AG04449 (cell line): ENCODE results near the gene STAC2.

ENCODE experiments used
- CTCF ChIA-PET: fragments of 350-600 bp; formaldehyde crosslinking; extraction: SDS; loops from one replicate; lab custom pipeline; 2021; ENCODE audit warnings: antibody characterized with exemption; lab: Yijun Ruan, JAX
- POLR2A ChIA-PET: fragments of 400-600, 350-600 bp; formaldehyde crosslinking; extraction: SDS; loops from one replicate; lab custom pipeline; 2020; ENCODE audit warnings: antibody characterized with exemption, inconsistent platforms; lab: Yijun Ruan, JAX
- DNase-seq: peaks from one replicate; pipeline ENCODE4 v3.0.0-alpha.2; 2010; ENCODE audit warnings: low read depth, low spot score
- H3K4me3 ChIP-seq: 2 replicates; pipeline ENCODE4 v1.5.1; 2011; ENCODE audit warnings: low read depth, mild to moderate bottlenecking, control low read depth, low read length
- CTCF ChIP-seq: IDR thresholded peaks from one replicate; pipeline ENCODE4 v1.5.1; 2011; ENCODE audit warnings: mild to moderate bottlenecking, moderate library complexity, low read length, control low read depth, inconsistent platforms; ENCODE audit not compliant: insufficient read depth; ENCODE audit errors: missing control alignments

The STAC2 gene

DNA sequence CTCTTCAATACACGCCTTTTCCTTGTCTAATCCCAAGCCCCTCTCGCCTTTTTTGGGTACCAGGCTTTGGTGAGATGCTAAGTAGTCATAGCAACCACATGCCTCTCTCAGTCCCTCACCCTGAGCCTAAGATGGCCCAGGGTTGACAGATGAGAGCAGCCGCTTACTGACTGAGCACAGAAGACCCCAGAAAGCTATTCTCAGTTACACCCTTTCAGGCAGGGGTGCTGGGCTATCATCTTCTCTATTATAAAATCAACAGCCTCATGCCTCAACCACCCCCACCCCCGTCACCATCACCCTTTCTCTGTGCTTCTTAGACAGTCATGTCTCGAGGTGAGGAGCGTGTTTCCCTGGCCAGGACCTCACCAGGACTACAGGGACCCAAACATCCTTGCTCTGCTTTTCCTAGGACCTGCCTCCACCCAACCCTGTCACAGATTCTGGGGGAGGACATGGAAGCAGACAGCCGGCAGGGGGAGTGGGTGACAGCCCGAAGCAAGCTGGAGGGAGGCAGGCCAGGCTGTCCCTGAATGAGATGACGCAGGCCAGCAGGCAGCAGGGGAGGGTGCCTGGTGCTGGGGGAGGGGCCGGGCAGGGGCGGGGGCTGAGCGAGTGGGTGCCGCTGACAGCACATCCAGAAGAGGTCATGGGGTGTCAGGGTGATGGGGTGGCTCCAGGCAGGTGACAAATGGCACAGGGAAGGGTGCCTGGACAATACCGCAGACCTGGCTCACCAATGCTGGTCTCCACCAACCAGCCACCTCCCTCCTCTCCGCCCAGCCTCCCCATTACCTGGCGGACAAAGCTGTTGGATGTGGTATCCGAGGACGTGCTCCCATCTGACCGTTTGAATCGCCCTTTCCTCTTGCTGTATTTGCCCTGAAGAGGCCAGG is 31.4 kb downstream of the STAC2 start:
- H3K4me3 ChIP-seq: peak overlapping the region; percentile 18; the same call in 1 of the 2 replicates
- POLR2A ChIA-PET: no interaction called here
- DNase-seq: no peak
- peak; percentile 73 for TF ChIP-seq CTCF
- CTCF ChIA-PET: interaction anchor here (0.6 to 9.2 kb wide), 13 partner anchors 8 to 394 kb away, joined by 3 to 76 read pairs (median 5); partner anchors contain the start of gene ARL5C

DNA sequence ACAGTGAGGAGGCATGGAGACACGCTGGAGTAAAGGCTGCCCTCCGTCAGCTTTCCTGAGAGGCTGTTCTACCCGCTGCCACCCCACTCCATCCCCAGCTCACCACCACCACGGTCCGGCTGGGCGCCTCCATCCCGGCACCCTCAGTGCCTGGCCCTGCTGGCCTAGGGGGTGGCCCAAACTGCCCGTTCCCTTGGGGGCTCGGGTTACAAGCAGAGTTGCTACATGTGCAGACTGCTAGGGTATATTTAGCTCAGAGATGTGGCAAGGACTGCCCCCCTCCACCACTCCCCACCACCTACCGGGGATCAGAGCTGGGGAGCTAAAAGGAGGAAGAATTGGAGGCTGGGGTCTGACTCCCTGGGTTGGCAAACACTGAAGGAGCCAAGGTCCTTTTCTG is 32.4 kb downstream of the STAC2 start:
- DNase-seq: no peak
- TF ChIP-seq CTCF: no peak
- H3K4me3 ChIP-seq: no peak overlapping the region
- ChIA-PET POLR2A (no interaction called here), CTCF (interaction anchor here (1.1 to 9.2 kb wide), 6 partner anchors 10 to 125 kb away, joined by 3 to 76 read pairs (median 6); partner anchors contain the start of gene ARL5C)

DNA sequence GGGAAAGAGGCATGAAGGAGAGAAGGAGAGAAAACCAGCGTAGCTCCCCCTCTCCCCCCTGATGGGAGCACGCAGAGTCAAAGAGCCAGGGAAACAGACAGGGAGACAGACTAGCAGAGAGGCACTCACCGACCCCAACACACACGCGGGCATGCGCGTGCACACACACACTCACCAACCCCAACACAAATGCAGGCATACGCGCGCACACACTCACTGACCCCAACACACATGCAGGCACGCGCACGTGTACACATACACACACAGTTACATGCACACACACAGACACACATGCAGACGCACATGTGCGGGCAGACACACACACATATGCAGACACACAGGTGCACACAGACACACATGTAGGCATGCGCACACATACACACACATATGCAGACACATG is 32.8 kb downstream of the STAC2 start:
- CTCF ChIA-PET: interaction anchor here (1.1 to 9.2 kb wide), 8 partner anchors 9 to 124 kb away, joined by 3 to 76 read pairs (median 7); partner anchors contain the start of gene ARL5C
- TF ChIP-seq CTCF: no peak
- no peak for DNase-seq
- H3K4me3 ChIP-seq: no peak overlapping the region
- POLR2A ChIA-PET: no interaction called here

DNA sequence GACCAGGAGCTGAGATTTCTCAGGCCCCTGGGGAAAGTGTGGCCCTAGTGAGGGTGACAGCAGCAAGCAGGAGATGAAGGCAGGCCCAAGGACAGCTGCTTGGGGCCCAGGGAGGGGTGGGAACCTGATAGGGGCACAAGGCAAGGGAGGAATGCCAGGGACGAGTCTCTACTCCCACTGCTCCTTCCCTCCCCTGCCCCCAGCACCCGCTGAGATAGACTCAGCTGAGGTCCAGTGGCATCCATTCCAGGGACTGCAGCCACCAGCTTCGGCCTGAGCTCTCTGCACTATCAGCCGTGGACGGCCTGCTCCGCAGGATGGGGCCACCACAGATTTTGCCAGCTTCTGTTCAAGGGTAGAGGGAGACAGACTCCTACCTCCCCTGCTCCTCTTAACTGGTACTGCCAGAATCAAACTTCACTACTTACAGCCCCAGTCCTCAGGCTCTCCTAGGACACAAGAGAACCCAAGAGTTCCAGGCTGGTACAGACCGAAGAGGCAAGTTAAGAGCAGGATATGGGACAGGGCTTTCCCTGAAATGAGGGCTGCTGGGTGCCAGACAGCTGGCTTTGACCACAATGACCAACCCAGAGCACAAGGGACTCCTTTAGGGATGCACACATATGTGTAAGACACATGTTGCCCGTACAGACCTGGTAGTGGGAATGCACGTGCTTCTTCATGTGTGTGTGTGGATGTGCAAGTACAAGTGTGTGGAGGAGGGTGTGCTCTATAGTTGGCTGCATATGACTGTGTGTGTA is 33.8 kb downstream of the STAC2 start:
- no peak for DNase-seq
- ChIA-PET CTCF (interaction anchor here (0.8 to 9.2 kb wide), 9 partner anchors 9 to 123 kb away, joined by 3 to 76 read pairs (median 5); partner anchors contain the start of gene ARL5C), POLR2A (no interaction called here)
- no peak overlapping the region for H3K4me3 ChIP-seq
- no peak for TF ChIP-seq CTCF

- TF ChIP-seq CTCF: no peak
- ChIA-PET CTCF (interaction anchor here (1.2 to 2.2 kb wide), 2 partner anchors 11 to 49 kb away, joined by 4 to 27 read pairs; no protein-coding TSS in a partner anchor), POLR2A (no interaction called here)
- no peak overlapping the region for H3K4me3 ChIP-seq
- DNase-seq: no peak
Measured at GRCh38 chr17:39187152-39187830, 38.5 kb downstream of the STAC2 start.
